Spinal cord (tissue), 10 donors: ENCODE data around the gene DPY19L1. TPM values are rescaled to one million over a fixed set of nuclear protein-coding genes. Genes with fewer than 3 reads are reported as not detected.
"Not testable (repeated sequence)": the region's sequence is repeated elsewhere in the genome, so short reads cannot be mapped to it uniquely, and the experiment has no call there.

Experiments used
- DNase-seq, 6 donors: peaks; one replicate each; pipeline versions ENCODE4 v3.0.0 to v3.0.0-alpha.2; 2013 to 2015; ENCODE audit warnings: low spot score in 6 of 6, low read depth in 4 of 6
- H3K27ac ChIP-seq: one replicate; pipeline ENCODE4 v1.5.1; 2013; ENCODE audit warnings: low read depth, low read length, control low read depth
- H3K27me3 ChIP-seq: one replicate; pipeline ENCODE4 v1.6.1; 2013; ENCODE audit warnings: low read length; ENCODE audit not compliant: control insufficient read depth, insufficient read depth
- H3K36me3 ChIP-seq: one replicate; pipeline ENCODE4 v1.6.1; 2013; ENCODE audit warnings: low read length; ENCODE audit not compliant: control insufficient read depth, insufficient read depth
- H3K4me1 ChIP-seq: one replicate; pipeline ENCODE4 v1.6.1; 2013; ENCODE audit warnings: low read length; ENCODE audit not compliant: control insufficient read depth, insufficient read depth
- H3K4me3 ChIP-seq: one replicate; pipeline ENCODE4 v1.5.1; 2013; ENCODE audit warnings: low read depth, low read length, control low read depth
- H3K9me3 ChIP-seq: one replicate; pipeline ENCODE4 v1.6.1; 2013; ENCODE audit warnings: low read length; ENCODE audit not compliant: control insufficient read depth, insufficient read depth
- WGBS: methylation state at CpG from one replicate; pipeline ENCODE4 v1.1.5; 2013; ENCODE audit warnings: missing lambda C conversion rate; ENCODE audit not compliant: insufficient coverage; 5-methylcytosine and 5-hydroxymethylcytosine counted together
- polyA plus RNA-seq, 2 donors: library from polyadenylated mRNA; unstranded; fragments of 120-200 nt; gene quantifications; one replicate each; pipeline ENCODE4 v1.2.1, GENCODE V29; 2013; ENCODE audit not compliant: insufficient read length in 2 of 2
- small RNA-seq: library from RNA; depleted of rRNA; stranded (forward); fragments of <200 nt; gene quantifications from one replicate; pipeline ENCODE3, GENCODE V24; 2014; ENCODE audit warnings: low replicate concordance
- total RNA-seq, 2 donors: library from RNA; depleted of rRNA in 1 of 2; stranded (reverse); fragments of 120-200 nt in 1 of 2; fragments of >200 nt in 1 of 2; gene quantifications; one replicate each; pipeline versions ENCODE4 v1.2.3 to v1.2.4, GENCODE V29; 2013 to 2014
- donor health status: healthy.

DPY19L1 gene
- total and polyA plus RNA-seq, 4 donors, result 31.7 to 54.1 (median 42.4) TPM

DNA sequence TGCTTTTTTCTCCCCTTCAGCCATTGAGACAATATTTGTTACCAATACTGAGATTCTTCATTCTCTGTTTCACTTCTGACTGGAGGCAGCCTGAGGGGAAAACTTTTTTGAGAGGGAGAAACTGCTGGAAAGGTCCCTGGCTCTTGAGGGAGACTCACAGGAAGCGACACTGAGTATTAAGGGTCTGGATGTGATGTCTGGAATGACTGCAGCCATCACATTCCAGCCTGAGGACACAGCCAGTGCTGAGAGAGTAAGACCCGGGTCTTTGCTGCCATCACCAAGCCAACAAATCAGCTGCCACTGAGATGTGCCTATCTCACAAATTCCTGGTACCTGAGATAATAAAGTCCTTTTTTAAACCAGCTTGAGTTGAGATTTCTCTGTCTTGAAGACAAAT lies 157.4 kb downstream of the DPY19L1 start:
- H3K36me3 ChIP-seq, result no peaks in the 10 kb centered on the region
- H3K4me3 ChIP-seq, result no peak overlapping the region
- WGBS, result 83% methylated on average over 1 of the region's 2 CpGs
- no peaks in the 10 kb centered on the region for H3K4me1 ChIP-seq
- peaks cover 5% of the 10 kb centered on the region for H3K9me3 ChIP-seq
- DNase-seq, result no peak
- no peak overlapping the region for H3K27ac ChIP-seq
- no peaks in the 10 kb centered on the region for H3K27me3 ChIP-seq

DNA sequence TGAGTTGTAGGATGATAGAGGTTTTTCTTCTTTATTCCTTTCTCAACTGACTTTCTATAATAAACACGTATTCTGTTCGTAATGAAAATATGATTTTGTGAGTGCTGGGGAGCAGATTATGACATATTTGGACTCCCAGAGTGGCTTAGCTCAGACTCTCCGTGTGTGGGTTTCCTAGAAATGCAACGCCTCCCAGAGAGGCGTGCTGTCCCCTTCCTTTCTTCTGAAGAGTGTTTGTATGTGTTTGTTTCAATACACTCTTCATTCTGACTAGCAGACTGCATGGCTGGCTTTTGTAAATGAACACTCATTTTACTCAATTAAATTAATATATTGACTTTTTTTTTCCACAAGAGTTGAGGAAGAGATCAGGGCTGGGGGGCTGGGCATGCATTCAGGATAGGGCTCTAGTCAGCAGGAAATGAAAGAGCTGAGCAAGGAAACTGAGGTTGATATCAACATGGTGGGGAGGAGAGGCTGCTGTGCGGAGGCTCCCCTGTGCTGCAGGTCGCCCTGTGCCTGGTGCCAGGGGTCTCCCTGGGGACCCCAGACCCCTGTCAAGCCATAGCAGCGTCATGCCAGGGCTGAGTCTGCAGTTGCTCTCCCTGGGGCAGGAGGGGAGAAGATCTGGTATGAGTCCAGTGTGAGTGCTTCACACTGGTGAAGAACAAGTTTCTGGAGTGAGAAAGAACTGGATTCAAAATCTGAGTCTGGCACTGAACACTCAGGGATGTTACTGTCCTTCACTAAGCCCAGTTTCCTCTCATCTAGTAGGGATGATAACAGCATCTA lies 158.1 kb downstream of the DPY19L1 start:
- WGBS, result 81% methylated on average over 3 of the region's 8 CpGs

More for the DNA sequence above, 158.1 kb downstream of the DPY19L1 start:
- not testable (repeated sequence) for H3K27me3 ChIP-seq, H3K4me3 ChIP-seq, H3K36me3 ChIP-seq, DNase-seq, H3K4me1 ChIP-seq, H3K9me3 ChIP-seq, H3K27ac ChIP-seq

Small RNA genes lying within 50 kb of the gene (small RNA-seq; reads per million reads assigned to genes)
- gene MIR548N, result 0.47 reads per million, percentile 53 among the genes with 10 or more reads in this experiment
- gene RF00322, result not detected

Other genes starting within 250 kb of the DPY19L1 start
- not detected for gene TBX20, start 216.6 kb upstream of the DPY19L1 start, total RNA-seq
- not detected for gene TBX20, start 216.6 kb upstream of the DPY19L1 start, polyA plus RNA-seq